MM.1S (cell line): ENCODE results near the gene SLC6A9.

Experiments
- EZH2 ChIP-seq: fragments of 300-600 bp; sonication (generic); optimal IDR thresholded peaks from 2 replicates; pipeline ENCODE3; 2017; ENCODE audit warnings: low read depth, mild to moderate bottlenecking, antibody characterized with exemption, low read length, mixed read lengths
- EZH2phosphoT487 ChIP-seq: fragments of 300-600 bp; sonication (generic); IDR thresholded peaks from 2 replicates; pipeline ENCODE4 v1.6.1; 2018; ENCODE audit warnings: antibody characterized with exemption, low read length
- TF ChIP-seq, protein P1 (sequence below): fragments of 300-600 bp; sonication (generic); IDR thresholded peaks from 2 replicates; pipeline ENCODE4 v1.5.1; 2016; ENCODE audit warnings: antibody characterized with exemption, low read length, mixed read lengths

DNA sequence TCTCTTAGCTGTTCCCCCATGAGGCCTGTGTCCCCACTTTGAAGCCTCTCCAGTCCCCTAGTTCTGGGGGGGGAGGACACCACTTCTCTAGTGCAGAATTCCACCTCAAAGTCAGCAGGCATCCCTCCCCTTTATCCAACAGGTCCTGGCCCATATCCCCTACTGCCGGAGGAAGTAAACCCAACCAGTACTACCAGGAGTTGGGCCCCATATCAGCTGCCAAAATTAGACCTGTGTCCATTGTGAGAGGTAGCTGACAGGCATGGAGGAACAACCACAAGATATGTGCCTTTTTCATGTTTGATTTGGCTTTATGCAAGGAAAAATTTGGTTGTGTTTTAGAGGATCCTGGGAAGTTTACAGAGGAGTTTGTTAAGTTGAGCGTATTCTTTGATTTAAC lies 22.1 kb upstream of the SLC6A9 start:
- TF ChIP-seq, protein P1, sequence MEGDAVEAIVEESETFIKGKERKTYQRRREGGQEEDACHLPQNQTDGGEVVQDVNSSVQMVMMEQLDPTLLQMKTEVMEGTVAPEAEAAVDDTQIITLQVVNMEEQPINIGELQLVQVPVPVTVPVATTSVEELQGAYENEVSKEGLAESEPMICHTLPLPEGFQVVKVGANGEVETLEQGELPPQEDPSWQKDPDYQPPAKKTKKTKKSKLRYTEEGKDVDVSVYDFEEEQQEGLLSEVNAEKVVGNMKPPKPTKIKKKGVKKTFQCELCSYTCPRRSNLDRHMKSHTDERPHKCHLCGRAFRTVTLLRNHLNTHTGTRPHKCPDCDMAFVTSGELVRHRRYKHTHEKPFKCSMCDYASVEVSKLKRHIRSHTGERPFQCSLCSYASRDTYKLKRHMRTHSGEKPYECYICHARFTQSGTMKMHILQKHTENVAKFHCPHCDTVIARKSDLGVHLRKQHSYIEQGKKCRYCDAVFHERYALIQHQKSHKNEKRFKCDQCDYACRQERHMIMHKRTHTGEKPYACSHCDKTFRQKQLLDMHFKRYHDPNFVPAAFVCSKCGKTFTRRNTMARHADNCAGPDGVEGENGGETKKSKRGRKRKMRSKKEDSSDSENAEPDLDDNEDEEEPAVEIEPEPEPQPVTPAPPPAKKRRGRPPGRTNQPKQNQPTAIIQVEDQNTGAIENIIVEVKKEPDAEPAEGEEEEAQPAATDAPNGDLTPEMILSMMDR = no peak
- TF ChIP-seq EZH2phosphoT487 = no peak
- no peak for TF ChIP-seq EZH2
